ENCODE data around the gene MS4A10.

- no peak for TF ChIP-seq EZH2 (IDR thresholded peaks at IDR 0.05)
- no peak for TF ChIP-seq CEBPB (IDR thresholded peaks at IDR 0.05; ENCODE audit: low read depth)
- no peak for TF ChIP-seq MAX (IDR thresholded peaks at IDR 0.05)
These were observed 29.0 kb downstream of the MS4A10 start for GRCh38 chr11:60814112-60814511.

All from HCT116 (cell line).